CD4-positive, alpha-beta T cell treated with Interleukin-17A for 1 hour (primary cell): Measurements from ENCODE around the gene HNRNPM.

Experiments used
- DNase-seq: peaks from one replicate; pipeline ENCODE4 v3.0.0-alpha.2; 2020

HNRNPM gene

DNA sequence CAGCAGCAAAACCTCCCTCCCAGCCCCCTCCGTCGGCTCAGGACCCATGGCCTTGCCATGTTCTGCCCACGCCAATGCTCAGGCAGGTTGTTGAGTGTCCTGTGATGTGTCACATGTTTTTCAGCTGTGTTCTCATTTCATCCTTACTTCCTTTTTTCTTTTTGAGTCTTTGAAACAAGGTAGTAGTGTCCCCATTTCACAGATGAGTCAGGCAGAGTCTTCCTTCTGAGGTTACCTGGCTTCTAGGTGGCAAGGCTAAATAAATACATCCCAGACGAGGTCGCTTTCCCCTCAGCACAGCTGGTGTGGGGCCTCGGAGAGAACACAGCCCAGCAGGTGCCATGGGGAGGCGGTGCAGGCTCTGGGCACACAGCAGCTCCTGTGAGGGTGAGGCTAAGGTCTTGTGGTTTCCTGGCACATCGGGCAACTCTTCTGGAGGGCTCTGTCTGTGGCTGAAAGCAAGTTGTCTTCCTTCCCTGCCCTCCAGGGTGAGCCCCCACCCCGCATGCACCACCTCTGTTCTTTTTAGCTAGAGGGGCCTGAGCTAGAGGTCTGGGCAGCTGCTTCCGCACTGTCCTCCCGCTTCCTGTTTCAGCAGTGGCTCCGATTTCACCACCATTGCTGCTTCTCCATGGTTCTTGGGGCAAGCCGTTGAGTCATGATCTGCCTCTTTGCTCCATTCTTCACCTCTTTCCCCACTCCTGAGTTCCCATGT, 42.5 kb downstream of the HNRNPM start:
- DNase-seq: peak; percentile 75

DNA sequence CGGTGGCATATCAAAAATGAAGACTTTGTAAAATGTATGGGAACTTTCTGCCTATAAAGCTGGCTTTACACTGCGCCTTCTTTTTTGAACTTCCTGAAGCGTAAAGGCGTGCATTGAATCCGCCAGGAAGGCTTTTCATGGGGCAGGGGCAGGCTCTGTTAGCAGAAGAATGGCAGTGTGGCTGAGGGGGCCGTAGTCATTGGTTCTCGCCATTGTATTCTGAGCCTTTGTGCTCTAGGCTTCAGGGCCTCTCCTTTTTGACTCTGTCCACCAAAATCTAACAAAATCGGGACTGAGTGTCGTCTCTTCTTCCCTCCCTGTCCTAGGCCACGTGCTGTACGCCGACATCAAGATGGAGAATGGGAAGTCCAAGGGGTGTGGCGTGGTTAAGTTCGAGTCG, 43.6 kb downstream of the HNRNPM start:
- no peak for DNase-seq

DNA sequence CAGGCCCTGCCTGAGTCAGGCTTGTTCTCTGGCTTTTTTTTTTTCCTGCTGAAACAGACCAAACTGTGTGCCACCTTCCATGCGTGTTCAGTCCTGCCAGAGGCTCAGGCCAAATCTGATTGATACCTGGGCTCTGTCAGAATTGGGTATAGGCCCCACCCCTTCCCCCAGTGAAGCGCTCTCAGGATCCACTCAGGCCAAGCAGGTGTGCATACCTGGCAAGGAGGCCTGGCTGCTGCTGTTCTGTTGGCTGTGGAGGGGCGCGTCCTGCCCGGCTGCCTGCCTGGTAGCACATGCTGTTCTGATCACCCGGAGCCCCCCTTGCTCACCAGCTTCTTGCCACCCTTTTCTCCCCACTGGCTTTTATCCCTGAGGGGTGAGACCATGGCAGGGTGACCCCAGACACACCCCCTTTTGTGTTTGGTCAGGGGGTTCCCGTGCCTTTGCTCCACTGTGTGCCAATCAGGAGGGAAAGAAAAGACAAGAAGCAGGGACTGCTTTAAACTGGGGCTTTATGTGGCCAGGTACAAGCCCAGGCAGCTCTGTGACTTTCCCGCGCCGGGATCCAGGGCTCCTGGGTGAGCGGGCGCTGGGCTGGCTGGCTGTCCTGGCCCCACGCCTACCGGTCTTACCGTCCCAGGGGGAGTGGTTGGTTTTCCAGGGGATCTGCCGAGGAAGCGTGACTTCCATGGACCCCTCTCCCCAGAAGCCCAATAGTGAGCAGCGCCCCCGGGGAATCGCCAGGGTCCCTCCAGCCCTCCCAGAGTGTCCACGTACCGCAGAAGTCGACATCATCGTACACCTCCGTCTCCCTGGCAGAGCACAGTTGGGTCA, 45.0 kb downstream of the HNRNPM start:
- no peak for DNase-seq

DNA sequence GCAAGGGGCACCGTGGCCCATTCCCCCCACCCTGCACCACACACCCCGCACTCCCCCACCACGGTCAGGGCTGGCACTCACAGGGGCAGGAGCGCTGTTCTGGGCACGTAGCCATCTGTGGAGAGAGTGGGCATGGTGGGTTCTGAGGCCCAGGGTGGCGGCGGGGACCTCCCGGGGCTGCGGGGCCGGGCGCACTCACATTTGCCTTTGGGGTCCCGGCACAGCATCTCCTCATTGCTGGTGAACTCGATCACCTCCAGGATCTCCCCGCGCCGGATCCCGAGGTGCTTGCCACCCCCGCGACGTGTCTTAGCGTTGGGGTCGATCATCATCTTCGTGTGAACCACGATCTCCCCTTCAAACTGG, 45.6 kb downstream of the HNRNPM start:
- DNase-seq: no peak

DNA sequence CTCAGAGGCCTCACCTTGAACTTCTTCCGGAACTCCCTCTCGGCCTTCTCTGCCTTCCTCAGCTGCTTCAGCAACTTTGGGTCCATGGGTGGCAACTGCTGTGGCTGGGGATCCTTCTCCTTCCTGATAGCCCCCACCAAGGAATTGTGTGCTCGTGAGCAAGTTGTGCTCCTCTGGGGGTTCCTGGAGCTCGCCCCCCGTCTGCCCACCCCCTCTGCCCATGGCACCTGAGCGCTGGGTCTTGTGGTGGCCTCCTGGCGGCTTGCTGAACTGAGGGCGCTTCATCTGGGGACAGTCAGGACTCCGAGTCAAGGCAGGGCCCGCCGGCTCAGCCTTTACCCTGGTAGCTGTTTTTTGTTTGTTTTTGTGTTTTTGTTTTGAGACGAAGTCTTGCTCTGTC, 46.1 kb downstream of the HNRNPM start:
- no peak for DNase-seq

DNA sequence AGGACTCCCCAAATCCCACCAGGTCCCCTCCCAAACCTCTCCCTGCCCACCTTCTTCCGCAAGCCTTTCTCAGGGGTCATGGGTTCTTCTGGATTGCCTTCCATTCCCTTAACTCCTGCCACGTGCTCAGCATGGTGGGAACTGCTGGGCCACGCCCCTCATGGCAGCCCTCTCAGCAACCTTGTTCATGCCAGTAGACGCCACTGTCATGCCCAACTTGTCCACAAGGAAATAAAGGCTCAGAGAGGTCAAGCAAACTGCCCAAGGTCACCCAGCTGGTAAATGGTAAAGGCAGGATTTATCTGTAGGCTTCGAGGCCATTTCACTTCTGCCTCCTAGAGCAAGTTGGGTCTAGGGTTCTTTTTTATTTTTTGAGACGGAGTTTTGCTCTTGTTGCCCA, 46.8 kb downstream of the HNRNPM start:
- no peak for DNase-seq

DNA sequence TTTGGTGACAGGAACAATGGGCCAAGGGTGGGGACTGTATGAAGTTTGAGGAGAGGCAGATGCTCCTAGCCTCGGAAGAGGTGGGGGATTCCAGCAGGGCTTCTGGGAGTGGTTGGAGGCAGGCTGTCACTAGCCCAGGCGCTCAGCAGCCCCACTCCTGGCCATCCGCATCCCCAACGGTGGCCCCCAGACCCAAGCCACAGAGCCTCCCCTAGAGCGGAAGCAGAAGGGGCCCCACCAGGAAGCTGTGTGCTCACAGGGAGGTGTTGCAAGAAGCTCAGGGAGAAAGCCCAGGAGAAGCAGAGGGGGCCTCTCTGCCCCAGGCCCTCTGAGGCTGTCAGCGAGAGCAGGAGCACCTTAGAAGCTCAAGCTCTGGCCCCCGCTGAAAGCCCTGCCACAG, 49.4 kb downstream of the HNRNPM start:
- DNase-seq: peak; percentile 20

DNA sequence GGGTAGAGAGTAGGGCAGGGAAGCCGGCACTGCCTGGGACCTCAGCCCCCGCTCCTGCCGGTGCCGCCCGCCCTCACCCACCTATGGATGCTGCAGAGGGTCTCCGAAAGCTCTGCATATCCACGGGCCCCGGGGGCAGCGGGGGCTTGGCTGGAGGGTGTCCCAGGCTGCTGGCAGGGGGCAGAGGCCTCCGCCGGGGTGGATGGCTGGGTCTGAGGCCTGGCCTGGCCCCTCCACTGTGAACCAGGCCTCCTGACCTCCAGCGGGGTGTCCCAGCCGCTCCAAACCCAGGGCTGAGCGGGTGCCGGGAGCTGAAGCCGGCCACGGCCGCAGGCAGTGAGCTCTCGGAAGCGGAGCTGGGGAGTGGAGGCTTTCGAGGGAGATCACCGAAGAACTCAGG, 53.5 kb downstream of the HNRNPM start:
- no peak for DNase-seq

DNA sequence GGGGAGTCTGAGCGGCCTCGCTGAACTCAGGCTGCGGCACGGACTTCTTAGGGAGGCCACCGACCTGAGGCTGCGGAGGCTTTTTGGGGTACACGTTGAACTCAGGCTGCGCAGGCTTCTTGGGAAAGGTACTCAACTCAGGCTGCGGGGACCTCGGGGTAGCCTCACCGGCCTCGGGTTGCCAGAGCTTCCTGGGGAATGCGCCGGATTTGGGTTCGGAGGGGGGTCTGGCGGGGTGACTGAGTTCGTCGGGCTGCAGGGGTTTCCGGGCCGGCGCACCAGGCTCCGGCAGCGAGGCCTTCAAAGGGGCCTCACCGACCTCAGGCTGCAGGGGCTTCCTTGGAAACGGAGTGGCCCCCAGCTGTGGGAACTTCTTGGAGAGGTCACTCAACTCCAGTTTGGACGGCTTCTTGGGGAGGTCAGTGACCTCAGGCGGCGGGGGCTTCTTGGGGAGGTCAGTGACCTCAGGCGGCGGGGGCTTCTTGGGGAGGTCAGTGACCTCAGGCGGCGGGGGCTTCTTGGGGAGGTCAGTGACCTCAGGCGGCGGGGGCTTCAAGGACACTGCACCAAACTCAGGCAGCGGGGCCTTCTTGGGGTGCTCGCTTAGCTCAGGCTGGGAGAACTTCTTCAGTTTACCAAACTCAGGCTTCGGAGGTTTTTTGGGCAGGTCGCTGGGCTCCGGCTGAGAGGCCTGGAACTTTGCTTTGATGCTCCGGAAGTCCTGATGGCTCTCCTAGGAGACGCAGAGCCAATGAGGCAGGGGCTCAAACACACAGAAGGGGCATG, 54.5 kb downstream of the HNRNPM start:
- DNase-seq: no peak

DNA sequence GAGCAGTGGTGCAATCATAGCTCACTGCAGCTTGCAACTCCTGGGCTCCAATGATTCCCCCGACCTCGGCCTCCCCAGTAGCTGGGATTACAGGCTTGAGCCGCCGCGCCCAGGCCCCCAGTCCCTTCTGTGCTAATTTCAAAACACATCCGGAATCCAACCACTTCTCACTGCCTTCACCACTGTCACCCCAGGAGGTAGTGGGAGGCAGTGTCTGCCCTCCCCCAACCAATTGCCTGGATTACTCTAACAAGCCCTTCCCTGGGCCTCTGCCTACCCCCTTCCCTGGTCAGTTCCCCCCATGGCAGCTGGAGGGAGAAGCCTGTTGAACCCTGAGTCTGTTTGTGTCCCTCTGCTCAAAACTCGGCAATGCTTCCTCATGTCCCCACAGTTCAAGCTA, 55.4 kb downstream of the HNRNPM start:
- DNase-seq: no peak

DNA sequence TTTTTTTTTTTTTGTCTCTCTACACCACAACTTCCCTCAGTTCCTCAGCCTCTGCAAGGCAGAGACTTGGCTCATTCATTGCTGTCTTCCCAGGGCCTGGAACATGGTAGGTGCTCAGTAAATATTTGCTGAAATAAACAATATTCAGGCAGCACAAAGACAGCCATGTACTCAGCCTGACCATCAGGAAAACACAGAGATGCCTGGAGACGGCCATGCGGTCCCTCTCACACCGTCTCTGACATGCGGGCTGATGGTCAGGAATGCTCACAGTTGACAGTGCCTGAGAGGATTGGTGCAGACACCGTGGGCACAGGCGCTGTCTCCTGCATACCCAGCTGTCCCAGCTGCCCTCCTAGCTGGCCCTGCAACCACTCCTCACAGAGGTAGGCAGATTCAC, 56.7 kb downstream of the HNRNPM start:
- DNase-seq: no peak

DNA sequence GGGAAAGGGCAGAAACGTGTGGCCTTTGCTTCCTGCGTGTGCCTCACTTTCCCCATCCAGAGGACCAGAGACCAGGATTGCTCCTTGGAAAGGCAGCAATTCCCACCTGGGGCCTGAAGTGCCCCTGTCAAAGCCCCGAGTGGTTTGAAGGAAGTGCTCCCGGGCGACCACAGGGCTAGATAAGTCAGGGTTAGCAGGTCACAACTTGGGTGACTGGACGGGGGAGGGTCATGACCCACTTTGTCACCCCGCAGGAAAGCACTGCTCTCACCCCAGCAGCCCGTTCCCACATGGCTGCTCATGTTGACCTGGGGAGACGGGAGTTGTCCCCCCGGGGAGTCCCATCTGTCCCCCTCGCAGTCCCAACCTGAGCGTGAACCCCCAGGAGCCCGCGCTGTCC, 57.2 kb downstream of the HNRNPM start:
- no peak for DNase-seq

DNA sequence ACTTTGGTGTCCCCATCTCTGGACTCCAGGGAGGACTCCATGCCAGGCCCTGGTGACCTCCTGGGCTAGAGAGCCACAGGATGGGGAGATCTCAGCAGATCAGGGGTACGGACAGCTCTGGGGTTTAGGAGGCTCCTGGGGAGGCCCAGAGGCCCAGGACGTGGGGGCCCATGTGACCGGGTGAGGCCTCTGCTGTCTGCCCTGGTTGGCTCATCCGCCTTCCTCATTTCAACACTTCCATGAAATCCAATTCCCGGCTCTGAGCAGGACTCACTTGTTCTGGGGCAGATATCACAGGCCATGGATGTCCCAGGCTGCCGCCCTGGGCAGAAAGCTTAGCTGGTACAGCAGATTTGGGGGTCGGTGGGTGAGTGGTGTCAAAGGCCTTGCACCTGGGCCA, 58.7 kb downstream of the HNRNPM start:
- no peak for DNase-seq

DNA sequence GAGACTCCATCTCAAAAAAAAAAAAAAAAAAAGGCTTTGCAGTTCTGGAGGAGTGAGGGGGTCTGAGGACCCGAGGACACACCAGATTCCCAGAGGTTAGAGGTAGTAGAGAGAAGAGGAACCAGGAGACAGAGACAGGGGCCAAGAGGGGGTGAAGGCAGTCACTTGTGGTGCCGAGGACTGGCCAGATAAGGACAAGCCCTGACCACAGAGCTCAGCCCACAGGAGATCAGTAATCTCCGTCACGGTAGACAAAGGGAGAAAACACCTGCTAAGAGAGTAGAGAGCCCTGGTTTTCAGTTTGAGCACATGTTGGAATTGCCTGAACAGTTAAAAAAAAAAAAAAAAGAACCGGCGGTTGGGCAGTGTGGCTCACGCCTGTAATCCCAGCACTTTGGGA, 59.4 kb downstream of the HNRNPM start:
- DNase-seq: no peak

DNA sequence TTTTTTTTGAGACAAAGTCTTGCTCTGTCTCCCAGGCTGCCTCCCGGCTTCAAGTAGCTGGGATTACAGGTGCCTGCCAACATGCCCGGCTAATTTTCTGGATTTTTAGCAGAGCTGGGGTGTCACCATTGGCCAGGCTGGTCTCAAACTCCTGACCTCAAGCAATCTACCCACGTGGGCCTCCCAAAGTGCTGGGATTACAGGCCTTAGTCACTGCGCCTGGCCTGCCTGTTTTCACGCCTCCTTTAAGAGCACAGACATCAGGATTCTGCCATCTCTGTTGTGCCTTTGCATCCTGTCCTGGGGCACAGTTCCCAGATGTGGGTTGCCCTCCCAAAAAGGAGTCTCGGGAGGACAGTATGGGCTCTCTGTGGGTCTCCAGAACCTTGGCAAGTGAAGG, 60.1 kb downstream of the HNRNPM start:
- DNase-seq: no peak

DNA sequence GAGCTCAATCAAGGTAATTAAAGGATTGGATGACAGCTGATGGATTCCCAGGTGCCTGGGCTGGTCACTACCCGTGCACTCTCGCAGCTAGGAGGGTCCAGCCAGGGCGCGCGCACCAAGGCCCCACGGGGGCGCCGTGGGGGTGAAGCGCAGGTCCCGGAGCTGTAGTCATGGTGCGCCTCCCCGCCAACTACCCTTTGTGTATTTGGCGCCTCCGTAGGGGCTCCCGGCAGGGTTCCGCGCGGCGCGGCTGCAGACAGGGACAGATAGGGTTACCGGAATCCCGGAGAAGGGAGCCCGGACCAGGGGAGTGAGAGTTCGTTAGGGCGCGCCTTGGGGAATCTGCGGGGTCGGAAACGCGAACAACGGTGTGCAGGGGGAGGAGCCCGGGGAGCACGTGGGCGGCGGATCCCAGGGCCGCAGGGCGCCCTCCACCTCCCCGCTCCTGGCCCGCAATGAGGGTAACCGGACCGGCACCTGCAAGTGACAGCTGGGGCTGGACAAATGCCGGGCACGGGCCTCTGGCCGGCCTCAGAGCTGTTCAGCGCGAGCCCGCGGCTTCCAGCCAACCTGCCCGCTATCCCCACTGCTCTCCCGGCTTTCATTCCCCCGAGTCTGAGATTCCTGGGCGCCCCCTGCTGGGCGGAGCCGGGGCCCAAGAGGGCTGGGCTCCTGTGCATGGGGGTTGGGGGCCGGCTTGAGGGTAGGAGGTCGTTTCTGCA, 61.1 kb downstream of the HNRNPM start:
- peak; percentile 65 for DNase-seq

DNA sequence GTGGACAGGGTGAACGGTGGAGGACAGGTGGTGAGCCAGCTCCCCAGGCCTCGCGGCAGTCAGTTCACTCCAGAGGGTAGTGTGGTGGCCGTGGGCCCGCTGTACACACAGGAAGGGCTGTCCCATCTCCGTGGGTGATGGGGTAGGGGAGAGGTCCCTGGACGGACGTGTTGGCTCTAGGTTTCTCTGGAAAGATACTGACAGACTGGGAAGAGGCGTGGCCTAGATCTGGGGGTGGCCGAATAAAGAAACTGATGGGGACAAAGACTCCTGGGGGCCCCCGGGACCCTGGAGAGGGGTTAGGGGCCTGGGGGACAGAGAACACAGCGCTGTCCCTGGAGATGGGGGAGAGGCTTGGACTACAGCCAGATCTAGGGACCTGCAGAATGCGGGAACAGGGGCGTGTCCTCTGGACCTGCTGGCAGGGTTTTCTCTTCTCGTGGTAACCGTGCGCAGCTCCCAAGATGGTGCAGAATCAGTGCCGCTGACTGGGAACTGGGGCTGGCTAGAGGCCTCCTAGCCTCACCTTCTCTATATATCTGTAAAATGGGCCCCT, 61.7 kb downstream of the HNRNPM start:
- DNase-seq: no peak

DNA sequence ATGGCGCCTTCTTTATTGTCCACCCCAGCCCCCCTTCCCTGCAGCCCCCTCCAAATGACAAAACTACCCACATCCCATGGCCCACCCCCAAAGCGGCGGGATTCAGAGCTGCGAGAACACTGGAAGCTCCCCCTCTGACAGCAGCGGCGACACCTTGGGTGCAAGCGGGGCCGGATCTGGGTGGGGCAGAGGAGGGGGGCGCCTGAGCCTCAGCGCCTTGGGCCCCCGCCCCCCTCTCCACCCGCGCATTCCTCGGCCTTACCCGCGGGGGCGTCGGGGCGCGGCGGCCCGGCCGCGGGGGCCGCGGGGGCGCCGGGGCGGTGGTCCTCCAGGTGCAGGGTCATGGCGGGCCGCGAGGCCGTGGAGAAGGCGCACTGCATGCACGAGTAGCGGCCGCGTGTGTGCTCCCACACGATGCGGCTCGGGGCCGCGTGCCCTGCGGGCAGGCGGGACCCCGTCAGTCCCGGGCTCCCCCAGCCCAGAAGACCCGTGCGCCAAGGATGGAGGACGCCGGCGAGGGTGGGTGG, 65.9 kb downstream of the HNRNPM start:
- DNase-seq: no peak

DNA sequence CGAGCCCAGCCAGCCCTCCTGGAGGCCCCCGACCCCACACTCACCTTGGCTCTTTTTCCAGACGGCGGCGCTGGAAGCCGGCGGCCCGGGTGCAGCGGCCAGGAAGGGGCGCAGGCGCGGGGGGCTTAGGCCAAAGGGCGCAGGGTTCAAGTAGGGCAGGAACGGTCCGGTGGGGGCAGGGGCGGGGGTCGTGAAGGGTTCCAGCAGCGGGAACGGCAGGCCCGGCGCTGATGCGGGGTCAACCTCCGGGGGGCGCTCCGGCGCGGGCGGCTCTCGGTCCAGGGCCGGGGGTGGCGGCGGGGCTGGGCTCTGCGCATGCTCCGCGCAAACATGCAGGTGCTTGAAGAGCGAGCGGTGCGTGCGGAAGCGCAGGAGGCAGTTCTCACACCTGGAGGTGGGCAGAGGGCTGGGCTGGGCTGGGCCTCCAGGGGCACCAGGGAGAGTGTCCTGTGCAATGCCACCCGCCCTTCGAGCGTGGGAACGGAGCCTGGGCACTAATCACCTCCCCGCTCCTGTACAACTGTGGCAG, 66.9 kb downstream of the HNRNPM start:
- no peak for DNase-seq

DNA sequence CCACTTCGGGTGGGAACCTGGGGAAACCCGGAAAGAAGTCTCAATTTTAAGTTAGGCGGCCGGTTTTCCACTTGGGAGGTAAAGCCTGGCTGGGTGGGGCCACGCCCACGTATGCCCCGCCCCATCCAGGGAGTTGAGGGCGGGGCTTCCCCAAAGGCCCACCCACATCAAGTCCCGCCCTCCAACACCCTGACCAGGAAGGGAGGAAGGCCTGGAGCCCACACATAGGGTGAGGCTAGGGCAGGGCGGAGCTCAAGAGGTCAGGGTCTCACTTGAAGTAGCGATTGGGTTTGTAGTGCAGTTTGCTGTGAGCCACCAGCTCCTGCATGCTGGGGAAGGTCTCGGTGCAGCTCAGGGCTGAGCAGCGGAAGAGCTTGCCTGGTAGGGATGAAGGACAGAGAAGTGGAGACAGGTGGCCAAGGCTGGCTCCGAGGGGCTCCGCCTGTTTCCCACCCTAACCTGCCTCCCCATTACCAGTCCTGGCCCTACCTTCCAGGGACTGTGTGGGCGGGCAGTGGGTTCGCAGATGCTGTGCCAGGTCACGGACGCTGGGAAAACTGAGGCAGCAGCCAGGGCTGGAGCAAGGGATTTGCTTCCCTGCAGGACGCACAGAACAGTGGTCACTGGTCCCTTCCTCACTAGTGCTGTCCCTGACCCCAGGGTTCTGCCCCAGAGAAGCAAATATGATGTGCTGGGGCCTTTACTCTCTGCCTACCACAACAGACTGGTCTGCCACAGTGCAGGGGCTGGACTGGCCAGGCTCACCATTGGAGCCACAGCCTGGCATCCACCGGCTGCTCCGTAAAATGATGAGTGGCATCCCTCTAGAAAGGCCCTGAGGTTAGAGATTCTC, 67.6 kb downstream of the HNRNPM start:
- no peak for DNase-seq

DNA sequence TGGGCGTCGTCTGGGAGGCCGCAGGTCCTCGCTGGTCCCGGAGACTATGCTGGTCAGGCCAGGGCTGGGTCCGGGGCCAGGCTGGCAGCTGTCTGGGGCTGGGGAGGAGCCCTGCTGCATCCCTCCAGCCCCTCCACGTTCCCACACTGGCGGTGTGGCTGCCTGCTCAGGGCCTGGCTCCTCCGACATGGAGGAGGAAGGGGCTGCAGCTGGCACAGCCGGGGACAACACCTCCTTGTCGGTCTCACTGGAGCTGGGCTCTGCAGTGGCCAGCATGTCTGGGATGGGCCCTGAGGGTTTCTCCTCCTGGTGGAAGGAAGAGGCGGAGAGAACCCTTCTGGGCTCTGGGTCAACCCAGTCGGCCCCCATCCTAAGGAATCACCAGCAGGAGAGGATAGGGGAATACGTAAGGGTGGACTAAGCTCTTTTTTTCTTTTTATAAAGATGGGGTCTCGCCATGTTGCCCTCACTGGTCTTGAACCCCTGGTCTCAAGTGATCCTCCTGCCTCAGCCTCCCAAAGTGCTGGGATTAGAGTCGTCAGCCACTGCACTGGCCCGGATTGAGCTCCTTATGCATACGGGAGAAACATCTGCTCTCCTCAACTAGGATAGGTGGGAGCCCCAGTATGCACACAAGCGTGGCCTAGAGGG, 68.4 kb downstream of the HNRNPM start:
- no peak for DNase-seq
